A549 (cell line): ENCODE results near the gene PMEL.

ENCODE experiments used
- JUN ChIP-seq, 2 experiments: fragments of >200 bp; sonication (Bioruptor Twin); formaldehyde crosslinking; IDR thresholded peaks; 2 replicates in 1 of 2; 3 replicates in 1 of 2; pipeline ENCODE4 v1.6.1; 2016 to 2017
- POLR2A ChIP-seq: IDR thresholded peaks from 2 replicates; pipeline ENCODE4 v1.6.1; 2012; ENCODE audit warnings: mild to moderate bottlenecking, low read length
- TF ChIP-seq, protein P1 (sequence below): fragments of >200 bp; sonication (Bioruptor Twin); formaldehyde crosslinking; IDR thresholded peaks from 3 replicates; pipeline ENCODE4 v1.5.1; 2016
- TF ChIP-seq, protein P2 (sequence below): IDR thresholded peaks from 2 replicates; pipeline ENCODE4 v1.6.1; 2012

DNA sequence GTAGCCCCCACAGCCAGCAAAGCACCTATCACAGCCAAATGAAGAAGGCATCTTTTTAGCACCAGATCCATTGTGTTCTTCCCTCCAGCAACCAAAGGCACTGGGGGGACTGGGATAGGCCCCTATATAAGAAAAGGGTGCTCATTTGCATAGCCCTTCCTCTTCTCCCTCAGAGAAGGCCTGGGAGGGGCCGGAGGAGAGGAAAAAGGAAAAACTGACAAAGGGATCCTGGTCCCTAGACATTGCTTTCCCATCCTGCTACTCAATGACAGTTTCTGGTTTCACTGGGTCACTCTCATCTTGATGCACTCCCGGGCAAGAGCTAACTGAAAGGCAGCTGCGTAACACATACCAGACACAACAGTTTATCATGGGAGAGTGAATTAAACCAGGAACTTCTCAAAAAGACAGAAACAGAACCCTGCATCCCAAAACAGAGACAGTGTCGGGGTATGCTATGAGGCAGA, at the start of gene PMEL:
- TF ChIP-seq, protein P1, sequence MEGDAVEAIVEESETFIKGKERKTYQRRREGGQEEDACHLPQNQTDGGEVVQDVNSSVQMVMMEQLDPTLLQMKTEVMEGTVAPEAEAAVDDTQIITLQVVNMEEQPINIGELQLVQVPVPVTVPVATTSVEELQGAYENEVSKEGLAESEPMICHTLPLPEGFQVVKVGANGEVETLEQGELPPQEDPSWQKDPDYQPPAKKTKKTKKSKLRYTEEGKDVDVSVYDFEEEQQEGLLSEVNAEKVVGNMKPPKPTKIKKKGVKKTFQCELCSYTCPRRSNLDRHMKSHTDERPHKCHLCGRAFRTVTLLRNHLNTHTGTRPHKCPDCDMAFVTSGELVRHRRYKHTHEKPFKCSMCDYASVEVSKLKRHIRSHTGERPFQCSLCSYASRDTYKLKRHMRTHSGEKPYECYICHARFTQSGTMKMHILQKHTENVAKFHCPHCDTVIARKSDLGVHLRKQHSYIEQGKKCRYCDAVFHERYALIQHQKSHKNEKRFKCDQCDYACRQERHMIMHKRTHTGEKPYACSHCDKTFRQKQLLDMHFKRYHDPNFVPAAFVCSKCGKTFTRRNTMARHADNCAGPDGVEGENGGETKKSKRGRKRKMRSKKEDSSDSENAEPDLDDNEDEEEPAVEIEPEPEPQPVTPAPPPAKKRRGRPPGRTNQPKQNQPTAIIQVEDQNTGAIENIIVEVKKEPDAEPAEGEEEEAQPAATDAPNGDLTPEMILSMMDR = no peak
- TF ChIP-seq POLR2A (no peak), JUN (IDR thresholded peaks at IDR 0.05) (no peak)
- TF ChIP-seq, protein P2, sequence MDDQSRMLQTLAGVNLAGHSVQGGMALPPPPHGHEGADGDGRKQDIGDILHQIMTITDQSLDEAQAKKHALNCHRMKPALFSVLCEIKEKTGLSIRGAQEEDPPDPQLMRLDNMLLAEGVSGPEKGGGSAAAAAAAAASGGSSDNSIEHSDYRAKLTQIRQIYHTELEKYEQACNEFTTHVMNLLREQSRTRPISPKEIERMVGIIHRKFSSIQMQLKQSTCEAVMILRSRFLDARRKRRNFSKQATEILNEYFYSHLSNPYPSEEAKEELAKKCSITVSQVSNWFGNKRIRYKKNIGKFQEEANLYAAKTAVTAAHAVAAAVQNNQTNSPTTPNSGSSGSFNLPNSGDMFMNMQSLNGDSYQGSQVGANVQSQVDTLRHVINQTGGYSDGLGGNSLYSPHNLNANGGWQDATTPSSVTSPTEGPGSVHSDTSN = no peak
